CD4-positive, alpha-beta T cell (primary cell): Measurements from ENCODE around the gene HBEGF. TPM values are rescaled to one million over a fixed set of nuclear protein-coding genes. Genes with fewer than 3 reads are reported as not detected.

Experiments
- ATAC-seq: fragments of 200-7000 bp; cut with Tn5 transposase; one replicate; pipeline ENCODE4 v1.10.0; 2022; ENCODE audit warnings: mild to moderate bottlenecking; ENCODE audit not compliant: poor library complexity
- CTCF ChIA-PET: fragments of 350-600 bp; sonication (Branson Sonifier 250); formaldehyde crosslinking; loops from one replicate; lab custom pipeline; 2021; ENCODE audit warnings: antibody characterized with exemption, inconsistent platforms; lab: Charles Lee
- POLR2A ChIA-PET: fragments of 350-600 bp; sonication (Branson Sonifier 250); formaldehyde crosslinking; loops from one replicate; lab custom pipeline; 2021; ENCODE audit warnings: antibody characterized with exemption, inconsistent platforms; lab: Charles Lee
- DNase-seq, 14 experiments: peaks; one replicate each; pipeline ENCODE4 v3.0.0-alpha.2; 2013 to 2020; ENCODE audit warnings: mixed read lengths in 2 of 14
- H3K27ac ChIP-seq, 2 donors: one replicate each; pipeline versions ENCODE4 v1.5.1 to v1.7.0; 2013; ENCODE audit warnings: low read length in 2 of 2, low read depth in 1 of 2, mild to moderate bottlenecking in 1 of 2
- H3K27me3 ChIP-seq, 2 experiments: 1 replicate in 1 of 2; 2 replicates in 1 of 2; pipeline versions ENCODE4 v1.6.1 to v1.7.0; 2013; ENCODE audit warnings: low read length in 2 of 2, control low read depth in 1 of 2, mild to moderate bottlenecking in 1 of 2, moderate library complexity in 1 of 2; ENCODE audit not compliant: insufficient read depth in 2 of 2, control insufficient read depth in 1 of 2
- H3K36me3 ChIP-seq: one replicate; pipeline ENCODE4 v1.6.1; 2013; ENCODE audit warnings: low read length, control low read depth; ENCODE audit not compliant: insufficient read depth
- H3K4me1 ChIP-seq: one replicate; pipeline ENCODE4 v1.6.1; 2013; ENCODE audit warnings: low read length, control low read depth; ENCODE audit not compliant: insufficient read depth
- H3K4me3 ChIP-seq: one replicate; pipeline ENCODE4 v1.5.1; 2013; ENCODE audit warnings: mild to moderate bottlenecking, low read length, moderate library complexity
- H3K9me3 ChIP-seq, 2 experiments: 1 replicate in 1 of 2; 2 replicates in 1 of 2; pipeline versions ENCODE4 v1.6.1 to v1.7.0; 2013; ENCODE audit warnings: low read length in 2 of 2, mild to moderate bottlenecking in 2 of 2, control low read depth in 1 of 2, moderate library complexity in 1 of 2; ENCODE audit not compliant: control insufficient read depth in 1 of 2, insufficient read depth in 1 of 2
- H3K27ac Mint-ChIP-seq: one replicate; pipeline ENCODE4 v1.8.0; 2020; ENCODE audit warnings: mixed read lengths
- H3K27me3 Mint-ChIP-seq: one replicate; pipeline ENCODE4 v1.8.0; 2021; ENCODE audit warnings: mixed read lengths
- H3K36me3 Mint-ChIP-seq: one replicate; pipeline ENCODE4 v1.8.0; 2021; ENCODE audit warnings: low read depth, mixed read lengths
- H3K4me1 Mint-ChIP-seq: one replicate; pipeline ENCODE4 v1.8.0; 2021; ENCODE audit warnings: low read depth, mixed read lengths
- H3K4me3 Mint-ChIP-seq: one replicate; pipeline ENCODE4 v1.8.0; 2020; ENCODE audit warnings: mild to moderate bottlenecking, mixed read lengths
- H3K9me3 Mint-ChIP-seq: one replicate; pipeline ENCODE4 v1.8.0; 2020; ENCODE audit warnings: mixed read lengths
- intact Hi-C, 2 experiments: fragments of 100-400 bp; cut with DNase I in 1 of 2; cut with micrococcal nuclease in 1 of 2; formaldehyde crosslinking; loops; one replicate each; pipeline versions ENCODE4 v1.15.1 to v1.9.0; 2023 to 2025; cut with DNase I, micrococcal nuclease
- total RNA-seq, 174 experiments: library from RNA in 2 of 174; stranded (reverse) in 2 of 174; gene quantifications; one replicate each; pipeline ENCODE4 v1.2.3 and lab custom pipeline; 2021 to 2026
- TF ChIP-seq, protein P1 (sequence below): fragments of 200-600 bp; IDR thresholded peaks from one replicate; pipeline ENCODE4 v1.8.0; 2022; ENCODE audit warnings: antibody characterized with exemption, mild to moderate bottlenecking

The HBEGF gene
- total RNA-seq, 2 experiments from 2014 or later: 3.6 to 4.2 TPM

- Histone ChIP-seq H3K27ac (no peak overlapping the region), H3K27me3 (no peaks in the 10 kb centered on the region), H3K4me1 (peaks cover 19% of the 10 kb centered on the region), H3K9me3 (no peaks in the 10 kb centered on the region), H3K36me3 (no peaks in the 10 kb centered on the region), H3K4me3 (no peak overlapping the region)
- Mint-ChIP-seq H3K4me3 (no peak overlapping the region), H3K36me3 (no peaks in the 10 kb centered on the region), H3K27ac (no peak overlapping the region), H3K27me3 (peaks cover 4% of the 10 kb centered on the region), H3K9me3 (no peaks in the 10 kb centered on the region), H3K4me1 (peaks cover 13% of the 10 kb centered on the region)
- ATAC-seq (no peak), DNase-seq (no peak)
- ChIA-PET POLR2A (no interaction called here), CTCF (no interaction called here)
- intact Hi-C loops: loop anchor here in 1 of 2 experiments (2.0 kb wide), 1 partner anchor 360 kb away; no protein-coding TSS in a partner anchor
- TF ChIP-seq, protein P1, sequence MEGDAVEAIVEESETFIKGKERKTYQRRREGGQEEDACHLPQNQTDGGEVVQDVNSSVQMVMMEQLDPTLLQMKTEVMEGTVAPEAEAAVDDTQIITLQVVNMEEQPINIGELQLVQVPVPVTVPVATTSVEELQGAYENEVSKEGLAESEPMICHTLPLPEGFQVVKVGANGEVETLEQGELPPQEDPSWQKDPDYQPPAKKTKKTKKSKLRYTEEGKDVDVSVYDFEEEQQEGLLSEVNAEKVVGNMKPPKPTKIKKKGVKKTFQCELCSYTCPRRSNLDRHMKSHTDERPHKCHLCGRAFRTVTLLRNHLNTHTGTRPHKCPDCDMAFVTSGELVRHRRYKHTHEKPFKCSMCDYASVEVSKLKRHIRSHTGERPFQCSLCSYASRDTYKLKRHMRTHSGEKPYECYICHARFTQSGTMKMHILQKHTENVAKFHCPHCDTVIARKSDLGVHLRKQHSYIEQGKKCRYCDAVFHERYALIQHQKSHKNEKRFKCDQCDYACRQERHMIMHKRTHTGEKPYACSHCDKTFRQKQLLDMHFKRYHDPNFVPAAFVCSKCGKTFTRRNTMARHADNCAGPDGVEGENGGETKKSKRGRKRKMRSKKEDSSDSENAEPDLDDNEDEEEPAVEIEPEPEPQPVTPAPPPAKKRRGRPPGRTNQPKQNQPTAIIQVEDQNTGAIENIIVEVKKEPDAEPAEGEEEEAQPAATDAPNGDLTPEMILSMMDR: no peak
Observed at GRCh38 chr5:140362311-140362710, 15.9 kb upstream of the HBEGF start.

DNA sequence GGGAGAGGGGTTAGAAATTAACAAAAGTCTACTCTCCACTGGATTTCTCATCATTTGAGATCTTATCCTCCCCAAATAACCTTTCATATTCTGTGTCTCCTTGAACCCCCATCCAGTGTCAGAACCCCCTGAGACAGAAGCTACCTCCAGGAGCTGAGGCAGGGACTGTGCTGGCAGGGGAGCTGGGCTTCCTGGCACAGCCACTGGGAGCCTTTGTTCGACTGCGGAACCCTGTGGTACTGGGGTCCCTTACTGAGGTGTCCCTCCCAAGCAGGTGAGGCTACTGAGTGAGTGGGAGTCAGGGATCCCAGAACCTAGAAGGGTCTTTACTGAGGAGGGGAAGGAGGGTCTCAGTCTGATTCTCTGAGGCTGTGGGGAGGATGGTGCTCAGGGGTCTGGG, 15.5 kb upstream of the HBEGF start:
- ATAC-seq: no peak
- no peak for DNase-seq
- H3K4me3 ChIP-seq: no peak overlapping the region
- ChIA-PET POLR2A (no interaction called here), CTCF (no interaction called here)
- Mint-ChIP-seq H3K4me1 (peaks cover 16% of the 10 kb centered on the region), H3K27ac (no peak overlapping the region), H3K4me3 (no peak overlapping the region), H3K27me3 (peaks cover 4% of the 10 kb centered on the region), H3K9me3 (no peaks in the 10 kb centered on the region), H3K36me3 (no peaks in the 10 kb centered on the region)
- H3K27me3 ChIP-seq: no peaks in the 10 kb centered on the region
- H3K4me1 ChIP-seq: peaks cover 23% of the 10 kb centered on the region
- H3K36me3 ChIP-seq: no peaks in the 10 kb centered on the region
- TF ChIP-seq, protein P1: no peak
- intact Hi-C loops: loop anchor here in 1 of 2 experiments (2.0 kb wide), 1 partner anchor 361 kb away; no protein-coding TSS in a partner anchor
- H3K9me3 ChIP-seq: no peaks in the 10 kb centered on the region
- no peak overlapping the region for H3K27ac ChIP-seq

GRCh38 chr5:140360681-140361479, 14.5 kb upstream of the HBEGF start:
- H3K27ac Mint-ChIP-seq: no peak overlapping the region
- intact Hi-C loops: no loop called here
- no peak overlapping the region for H3K4me3 Mint-ChIP-seq
- H3K27me3 Mint-ChIP-seq: peaks cover 4% of the 10 kb centered on the region
- TF ChIP-seq, protein P1: no peak
- no peaks in the 10 kb centered on the region for H3K9me3 ChIP-seq
- H3K4me1 ChIP-seq: peaks cover 26% of the 10 kb centered on the region
- H3K27me3 ChIP-seq: no peaks in the 10 kb centered on the region
- ChIA-PET POLR2A (no interaction called here), CTCF (interaction anchor here (0.8 to 2.1 kb wide), 4 partner anchors 9 to 116 kb away, joined by 3 to 8 read pairs (median 4); partner anchors contain the start of gene HBEGF)
- ATAC-seq: no peak
- no peak for DNase-seq
- no peaks in the 10 kb centered on the region for H3K36me3 Mint-ChIP-seq
- no peak overlapping the region for H3K4me3 ChIP-seq
- peaks cover 16% of the 10 kb centered on the region for H3K4me1 Mint-ChIP-seq
- H3K9me3 Mint-ChIP-seq: no peaks in the 10 kb centered on the region
- H3K36me3 ChIP-seq: no peaks in the 10 kb centered on the region
- no peak overlapping the region for H3K27ac ChIP-seq
